NK-92 treated with Interleukin-12 subunit alpha and Interleukin-12 subunit beta, amount 100 ng/mL, for 24 hours (cell line): Measurements from ENCODE around the gene TMEM116.
"Not testable (repeated sequence)": the region's sequence is repeated elsewhere in the genome, so short reads cannot be mapped to it uniquely, and the experiment has no call there.

Source experiments
- DNase-seq: peaks from one replicate; lab custom pipeline; 2025; lab: John Stamatoyannopoulos, UW

TMEM116 gene

GRCh38 chr12:111976291-111976690 is 36.7 kb downstream of the TMEM116 start:
- no peak for DNase-seq

GRCh38 chr12:111975161-111975931 is 37.6 kb downstream of the TMEM116 start:
- no peak for DNase-seq

GRCh38 chr12:111971800-111972199 is 41.2 kb downstream of the TMEM116 start:
- no peak for DNase-seq

GRCh38 chr12:111964935-111965334 is 48.0 kb downstream of the TMEM116 start:
- DNase-seq = no peak

GRCh38 chr12:111959518-111959917 is 53.4 kb downstream of the TMEM116 start:
- DNase-seq = not testable (repeated sequence)

GRCh38 chr12:111957224-111957623 is 55.7 kb downstream of the TMEM116 start:
- not testable (repeated sequence) for DNase-seq

- DNase-seq = no peak
These were observed 58.0 kb downstream of the TMEM116 start for GRCh38 chr12:111954969-111955368.

- no peak for DNase-seq
These were observed 59.5 kb downstream of the TMEM116 start for GRCh38 chr12:111953455-111953854.

- DNase-seq = not testable (repeated sequence)
These were observed 60.7 kb downstream of the TMEM116 start for GRCh38 chr12:111952084-111952787.

- DNase-seq = not testable (repeated sequence)
These were observed 61.8 kb downstream of the TMEM116 start for GRCh38 chr12:111950961-111951676.

GRCh38 chr12:111943929-111944328 is 69.0 kb downstream of the TMEM116 start:
- DNase-seq = no peak

- no peak for DNase-seq
These were observed 70.4 kb downstream of the TMEM116 start for GRCh38 chr12:111942557-111942956.

GRCh38 chr12:111937429-111937828 is 75.5 kb downstream of the TMEM116 start:
- DNase-seq = no peak

- no peak for DNase-seq
These were observed 76.1 kb downstream of the TMEM116 start for GRCh38 chr12:111936869-111937268.

GRCh38 chr12:111932241-111932640 is 80.7 kb downstream of the TMEM116 start:
- DNase-seq = no peak

- no peak for DNase-seq
These were observed 85.6 kb downstream of the TMEM116 start for GRCh38 chr12:111927346-111927745.

GRCh38 chr12:111926631-111927030 is 86.3 kb downstream of the TMEM116 start:
- no peak for DNase-seq

GRCh38 chr12:111925171-111925570 is 87.8 kb downstream of the TMEM116 start:
- DNase-seq = no peak

- no peak for DNase-seq
These were observed 105.2 kb downstream of the TMEM116 start for GRCh38 chr12:111907740-111908139.

- DNase-seq = no peak
These were observed 107.5 kb downstream of the TMEM116 start for GRCh38 chr12:111905502-111905901.

GRCh38 chr12:111904446-111904975 is 108.5 kb downstream of the TMEM116 start:
- DNase-seq = no peak

GRCh38 chr12:111901182-111901581 is 111.8 kb downstream of the TMEM116 start:
- DNase-seq = no peak
